Neural progenitor cell (in vitro differentiated cells): Measurements from ENCODE around the gene CBX8.

Source experiments
- CTCF ChIP-seq: fragments of 200-600 bp; sonication (generic); IDR thresholded peaks from 2 replicates; pipeline ENCODE4 v1.5.1; 2017; ENCODE audit warnings: antibody characterized with exemption, mild to moderate bottlenecking
- EZH2 ChIP-seq: fragments of 200-600 bp; sonication (generic); IDR thresholded peaks from 2 replicates; pipeline ENCODE4 v1.6.1; 2017; ENCODE audit warnings: antibody characterized with exemption, mild to moderate bottlenecking, moderate library complexity

GRCh38 chr17:79781012-79781650 is 15.7 kb downstream of the CBX8 start:
- TF ChIP-seq CTCF, result no peak
- no peak for TF ChIP-seq EZH2
